K562 (cell line): ENCODE data around the gene CLCN2. TPM values are rescaled to one million over a fixed set of nuclear protein-coding genes. Genes with fewer than 3 reads are reported as not detected.

ENCODE experiments used
- ATAC-seq: fragments of 200-7000 bp; cut with Tn5 transposase; 3 replicates; pipeline ENCODE4 v1.9.1; 2020; ENCODE audit warnings: moderate library complexity
- BruUV-seq: library from RNA; stranded (reverse); fragments of 400-500 nt; replicated peaks from 2 replicates; lab custom pipeline; 2021; lab: Mats Ljungman, UMichigan
- CTCF ChIA-PET: fragments of 300-600 bp; formaldehyde crosslinking; extraction: SDS; loops from one replicate; lab custom pipeline; 2021; ENCODE audit warnings: low intra/inter-chr PET ratio; lab: Yijun Ruan, JAX
- POLR2A ChIA-PET: fragments of 300-600, 350-650 bp; sonication (Branson Sonifier 250); formaldehyde crosslinking; extraction: SDS; loops from one replicate; lab custom pipeline; 2021; ENCODE audit warnings: antibody characterized with exemption, inconsistent platforms; lab: Yijun Ruan, JAX
- DNase-seq, 4 experiments: peaks; one replicate each; pipeline versions ENCODE4 v3.0.0 to v3.0.0-alpha.2; 2011 to 2018; ENCODE audit warnings: low spot score in 3 of 4, mixed read lengths in 3 of 4; ENCODE audit errors: extremely low read depth in 1 of 4
- FAIRE-seq: peaks from 2 replicates; lab custom pipeline; 2011; peaks lifted over from hg19 to GRCh38; lab: Jason Lieb, UNC
- H2AFZ ChIP-seq: 2 replicates; pipeline ENCODE4 v1.6.0; 2011; ENCODE audit warnings: low read depth, low read length, control low read depth, inconsistent platforms
- H3K27ac ChIP-seq: fragments of 200-600 bp; 3 replicates; pipeline ENCODE4 v1.8.0; 2011; ENCODE audit warnings: low read depth, mild to moderate bottlenecking, control low read depth, inconsistent platforms, low read length, moderate library complexity, mixed read lengths; ENCODE audit errors: extremely low read depth
- H3K27me3 ChIP-seq, 2 experiments: fragments of 300-600 bp in 1 of 2; 2 replicates in 1 of 2; 3 replicates in 1 of 2; pipeline versions ENCODE4 v1.6.0 to v1.8.0; 2011; ENCODE audit warnings: inconsistent platforms in 2 of 2, low read length in 2 of 2, mild to moderate bottlenecking in 1 of 2, mixed read lengths in 1 of 2, moderate library complexity in 1 of 2; ENCODE audit not compliant: control insufficient read depth in 2 of 2, insufficient read depth in 2 of 2
- H3K36me3 ChIP-seq: fragments of 300-600 bp; 3 replicates; pipeline ENCODE4 v1.8.0; 2011; ENCODE audit warnings: mild to moderate bottlenecking, low read length, inconsistent platforms; ENCODE audit not compliant: control insufficient read depth, insufficient read depth
- H3K4me1 ChIP-seq, 2 experiments: fragments of 200-600 bp in 1 of 2; replicated peaks in 1 of 2; 2 replicates in 1 of 2; 3 replicates in 1 of 2; pipeline versions ENCODE4 v1.5.1 to v1.8.0; 2011; ENCODE audit warnings: inconsistent platforms in 2 of 2, low read length in 2 of 2, mild to moderate bottlenecking in 1 of 2, mixed read lengths in 1 of 2, moderate library complexity in 1 of 2; ENCODE audit not compliant: control insufficient read depth in 2 of 2, insufficient read depth in 2 of 2
- H3K4me2 ChIP-seq: 2 replicates; pipeline ENCODE4 v1.6.1; 2011; ENCODE audit warnings: low read length, control low read depth, inconsistent platforms, mixed read lengths; ENCODE audit not compliant: insufficient read depth
- H3K4me3 ChIP-seq: fragments of 200-600 bp; sonication (generic), shearing (Covaris generic); 2 replicates; pipeline ENCODE4 v1.5.1; 2016; ENCODE audit warnings: control low read depth, inconsistent platforms
- H3K79me2 ChIP-seq: fragments of 200-600 bp; 3 replicates; pipeline ENCODE4 v1.8.0; 2011; ENCODE audit warnings: low read length, inconsistent platforms; ENCODE audit not compliant: control insufficient read depth, insufficient read depth
- H3K9ac ChIP-seq, 2 experiments: 2 replicates each; pipeline versions ENCODE4 v1.6.0 to v1.6.1; 2011; ENCODE audit warnings: low read depth in 2 of 2, low read length in 2 of 2, control low read depth in 1 of 2, inconsistent platforms in 1 of 2, mild to moderate bottlenecking in 1 of 2, mixed read lengths in 1 of 2; ENCODE audit not compliant: insufficient read depth in 1 of 2
- H3K9me1 ChIP-seq: one replicate; pipeline ENCODE4 v1.6.0; 2011; ENCODE audit warnings: inconsistent platforms, mild to moderate bottlenecking, low read length, moderate library complexity; ENCODE audit not compliant: control insufficient read depth, insufficient read depth
- H3K9me3 ChIP-seq: replicated peaks from 2 replicates; pipeline ENCODE4 v1.5.1; 2011; ENCODE audit warnings: low read depth, low read length, inconsistent platforms; ENCODE audit not compliant: control insufficient read depth, insufficient read depth
- H4K20me1 ChIP-seq: replicated peaks from 2 replicates; pipeline ENCODE4 v1.6.1; 2011; ENCODE audit warnings: low read length, inconsistent platforms, mixed read lengths; ENCODE audit not compliant: control insufficient read depth, insufficient read depth
- BACH1 ChIP-seq: fragments of 200-800 bp; sonication (Bioruptor generic); IDR thresholded peaks from 2 replicates; pipeline ENCODE4 v1.6.1; 2016; ENCODE audit warnings: missing genetic modification characterization, missing compliant biosample characterization
- CBFA2T2 ChIP-seq: fragments of 450-650 bp; conservative IDR thresholded peaks from 2 replicates; pipeline ENCODE4 v1.6.1; 2017; ENCODE audit warnings: mild to moderate bottlenecking
- MCM5 ChIP-seq: fragments of 450-650 bp; IDR thresholded peaks from 2 replicates; pipeline ENCODE4 v1.6.1; 2016; ENCODE audit warnings: low read depth
- NFRKB ChIP-seq: fragments of 450-650 bp; IDR thresholded peaks from 2 replicates; pipeline ENCODE4 v1.6.1; 2016; ENCODE audit warnings: low read depth
- NR2C2 ChIP-seq, 2 experiments: fragments of 200-800 bp in 1 of 2; sonication (Bioruptor generic) in 1 of 2; sonication (generic) in 1 of 2; formaldehyde crosslinking in 1 of 2; IDR thresholded peaks; 2 replicates each; pipeline versions ENCODE4 v1.6.1 to v1.8.0; 2016 to 2022; ENCODE audit warnings: mild to moderate bottlenecking in 1 of 2, missing compliant biosample characterization in 1 of 2, missing genetic modification characterization in 1 of 2, missing genetic modification reagents in 1 of 2
- RBBP5 ChIP-seq: fragments of 200-600 bp; sonication (generic); IDR thresholded peaks from 2 replicates; pipeline ENCODE4 v1.6.1; 2012; ENCODE audit warnings: borderline replicate concordance, mild to moderate bottlenecking, low read length, control low read depth, inconsistent platforms; ENCODE audit not compliant: insufficient read depth, poor library complexity, severe bottlenecking
- RBM17 ChIP-seq: fragments of 200-400 bp; formaldehyde crosslinking; IDR thresholded peaks from 2 replicates; pipeline ENCODE4 v1.6.1; 2017; ENCODE audit warnings: low read depth, mild to moderate bottlenecking, low read length, borderline replicate concordance
- RERE ChIP-seq: sonication (generic); formaldehyde crosslinking; IDR thresholded peaks from 2 replicates; pipeline ENCODE4 v1.8.0; 2023; ENCODE audit warnings: missing genetic modification reagents, mild to moderate bottlenecking, borderline replicate concordance
- SUPT5H ChIP-seq: fragments of 450-650 bp; IDR thresholded peaks from 2 replicates; pipeline ENCODE4 v1.6.1; 2016
- ZNF639 ChIP-seq, 2 experiments: fragments of 200-800 bp in 1 of 2; sonication (Bioruptor generic) in 1 of 2; sonication (generic) in 1 of 2; formaldehyde crosslinking in 1 of 2; IDR thresholded peaks in 1 of 2; conservative IDR thresholded peaks in 1 of 2; 2 replicates each; pipeline versions ENCODE4 v1.5.0 to v1.6.1; 2016 to 2020; ENCODE audit warnings: missing compliant biosample characterization in 1 of 2, missing genetic modification characterization in 1 of 2, missing genetic modification reagents in 1 of 2
- WGBS: fragments of 100-300 bp; shearing (Covaris generic); methylation state at CpG from one replicate; pipeline ENCODE4 v1.1.6; 2016; ENCODE audit warnings: low coverage, mixed read lengths; ENCODE audit not compliant: insufficient coverage; ENCODE audit errors: missing lambda C conversion rate; 5-methylcytosine and 5-hydroxymethylcytosine counted together
- in situ Hi-C: fragments of 300-500 bp; cut with MboI; formaldehyde crosslinking; loops from 4 replicates; pipeline ENCODE4 v1.15.0; 2018; ENCODE audit warnings: inconsistent platforms, mixed read lengths
- intact Hi-C: fragments of 100-400 bp; cut with micrococcal nuclease; formaldehyde crosslinking; loops from 2 replicates; pipeline ENCODE4 v1.14.2; 2022
- polyA plus RNA-seq, 8 experiments: library from polyadenylated mRNA; depleted of rRNA in 4 of 8; stranded (reverse) in 5 of 8; unstranded in 3 of 8; fragments of >200 nt; fragmentation: Nextera tagmentation in 2 of 8; fragmentation: Illumina TruSeq in 1 of 8; extraction: Ambion mirVana in 2 of 8; extraction: Trizol in 1 of 8; gene quantifications; 2 replicates each; pipeline versions ENCODE4 v1.2.1 to v1.2.3, GENCODE V29; 2011 to 2014; ENCODE audit warnings: inconsistent platforms in 1 of 8, missing spikeins in 1 of 8
- total RNA-seq, 7 experiments: library from RNA; depleted of rRNA in 6 of 7; stranded (reverse); fragments of >200 nt in 6 of 7; fragmentation: Illumina TruSeq in 2 of 7; extraction: Trizol in 2 of 7; gene quantifications; 2 replicates each; pipeline versions ENCODE4 v1.2.1 to v1.2.3, GENCODE V29; 2011 to 2021; ENCODE audit warnings: low replicate concordance in 1 of 7
- TF ChIP-seq, protein P1 (sequence below): fragments of 200-800 bp; sonication (Bioruptor generic); IDR thresholded peaks from 2 replicates; pipeline ENCODE4 v1.6.1; 2017; ENCODE audit warnings: missing genetic modification characterization, missing compliant biosample characterization

Gene CLCN2
- total and polyA plus RNA-seq, 9 of the 15 experiments (the other 6 are each of a cell fraction or from before 2014, with no cell fraction given), result 0.10 to 14.0 (median 6.9) TPM

DNA sequence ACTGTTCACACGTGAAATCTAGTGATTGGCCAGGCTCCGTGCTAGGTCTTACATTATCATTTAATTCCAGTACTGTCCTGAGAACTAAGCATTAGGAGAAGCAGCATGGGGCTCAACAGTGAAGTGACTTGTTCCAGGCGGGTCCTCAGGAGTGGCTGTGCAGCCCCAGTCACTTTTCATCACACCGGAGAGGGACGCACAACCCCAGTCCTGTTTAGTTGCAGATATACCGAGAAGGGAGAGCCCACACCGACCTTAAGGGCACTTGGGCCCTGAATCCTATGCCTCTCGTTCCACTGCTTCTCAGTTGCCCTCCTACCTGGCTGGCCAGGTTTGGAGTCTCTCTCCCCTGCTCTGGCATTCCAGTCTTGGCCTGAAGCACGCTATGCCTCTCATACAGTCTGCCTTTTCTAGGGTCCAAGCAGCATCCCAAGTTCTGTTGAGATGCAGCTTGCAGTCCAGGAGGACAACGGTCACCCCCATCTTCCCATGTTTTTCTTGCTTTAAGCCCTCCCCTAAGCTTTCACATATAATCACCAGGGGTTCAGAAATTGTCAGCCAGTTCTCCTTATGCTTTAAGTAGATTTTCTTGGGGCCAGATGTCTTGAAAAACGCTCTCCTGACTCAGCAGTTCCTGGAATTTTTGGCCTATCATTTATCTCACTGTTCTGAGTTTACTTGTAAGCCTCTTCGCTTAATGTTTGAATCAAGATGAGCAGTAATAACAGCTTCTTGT, 13.9 kb downstream of the CLCN2 start:
- peaks cover 55% of the 10 kb centered on the region; the same call in 2 of the 3 replicates for H3K36me3 ChIP-seq
- intact Hi-C loops, result no loop called here
- H3K4me2 ChIP-seq, result peak overlapping the region; percentile 79
- peaks cover 8% of the 10 kb centered on the region; the same call in 2 of the 3 replicates for H3K79me2 ChIP-seq
- BruUV-seq, result no TSS peak
- ATAC-seq (peak; percentile 49), DNase-seq (peak in 3 of 4 experiments; percentile 43 to 87 (median 68)), FAIRE-seq (peak; percentile 90)
- POLR2A ChIA-PET, result interaction anchor here (0.6 to 2.0 kb wide), 7 partner anchors 9 to 32 kb away, joined by 3 to 9 read pairs (median 7); partner anchors contain the start of gene THPO
- no peak overlapping the region for H3K4me3 ChIP-seq
- H3K4me1 ChIP-seq, result peaks cover 59 to 72% of the 10 kb centered on the region in 2 experiments
- WGBS, result 12% methylated on average over 12 of the region's 12 CpGs
- in situ Hi-C loops, result no loop called here
- H3K9ac ChIP-seq, result peak overlapping the region; percentile 60 to 88
- CTCF ChIA-PET, result no interaction called here
- H4K20me1 ChIP-seq, result no peaks in the 10 kb centered on the region
- H2AFZ ChIP-seq, result peak overlapping the region; percentile 64
- H3K27ac ChIP-seq, result peak overlapping the region; percentile 88
- H3K9me1 ChIP-seq, result peaks cover 6% of the 10 kb centered on the region
- no peaks in the 10 kb centered on the region for H3K27me3 ChIP-seq
- H3K9me3 ChIP-seq, result no peaks in the 10 kb centered on the region
- peak; percentile 37 for TF ChIP-seq SUPT5H
- TF ChIP-seq NR2C2 (CRISPR knock-in tag; IDR thresholded peaks at IDR 0.05), result no peak
- TF ChIP-seq NR2C2 (tag; IDR thresholded peaks at IDR 0.05), result 0 out of 2 replicates have a peak, but pooled peaks have one; percentile 18
- TF ChIP-seq RBM17, result no peak
- peak; percentile 63 for TF ChIP-seq RBBP5
- peak; percentile 20; the same call in 1 of the 2 replicates for TF ChIP-seq NFRKB
- TF ChIP-seq MCM5, result no peak
- peak; percentile 65 for TF ChIP-seq CBFA2T2
- 0 out of 4 replicates have a peak, but pooled peaks of 1 of the 2 experiments have one; percentile 38 for TF ChIP-seq ZNF639 (CRISPR knock-in tag; conservative IDR thresholded peaks at IDR 0.05 in 1 of 2, IDR thresholded peaks at IDR 0.05 in 1 of 2)
- 0 out of 2 replicates have a peak, but pooled peaks have one; percentile 43 for TF ChIP-seq RERE
- TF ChIP-seq, protein P1, sequence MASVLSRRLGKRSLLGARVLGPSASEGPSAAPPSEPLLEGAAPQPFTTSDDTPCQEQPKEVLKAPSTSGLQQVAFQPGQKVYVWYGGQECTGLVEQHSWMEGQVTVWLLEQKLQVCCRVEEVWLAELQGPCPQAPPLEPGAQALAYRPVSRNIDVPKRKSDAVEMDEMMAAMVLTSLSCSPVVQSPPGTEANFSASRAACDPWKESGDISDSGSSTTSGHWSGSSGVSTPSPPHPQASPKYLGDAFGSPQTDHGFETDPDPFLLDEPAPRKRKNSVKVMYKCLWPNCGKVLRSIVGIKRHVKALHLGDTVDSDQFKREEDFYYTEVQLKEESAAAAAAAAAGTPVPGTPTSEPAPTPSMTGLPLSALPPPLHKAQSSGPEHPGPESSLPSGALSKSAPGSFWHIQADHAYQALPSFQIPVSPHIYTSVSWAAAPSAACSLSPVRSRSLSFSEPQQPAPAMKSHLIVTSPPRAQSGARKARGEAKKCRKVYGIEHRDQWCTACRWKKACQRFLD (CRISPR knock-in tag), result peak; percentile 64; the same call in 1 of the 2 replicates
- TF ChIP-seq BACH1 (tag), result peak; percentile 79
